Sigmoid colon (tissue), 7 donors: ENCODE results near the gene MXRA8. TPM values are rescaled to one million over a fixed set of nuclear protein-coding genes. Genes with fewer than 3 reads are reported as not detected.

Source experiments
- DNase-seq: peaks from one replicate; pipeline ENCODE4 v3.0.0-alpha.2; 2019
- H3K27ac ChIP-seq, 4 donors: fragments of 200-600 bp; sonication (generic); one replicate each; pipeline ENCODE4 v1.5.1; 2016 to 2019; ENCODE audit warnings: mild to moderate bottlenecking in 1 of 4
- H3K27me3 ChIP-seq, 3 donors: fragments of 200-600 bp; sonication (generic); one replicate each; pipeline ENCODE4 v1.5.1; 2019; ENCODE audit warnings: mild to moderate bottlenecking in 1 of 3
- H3K36me3 ChIP-seq, 4 donors: fragments of 200-600 bp; sonication (generic); one replicate each; pipeline ENCODE4 v1.5.1; 2016 to 2019
- H3K4me1 ChIP-seq, 4 donors: fragments of 200-600 bp; sonication (generic); one replicate each; pipeline ENCODE4 v1.5.1; 2017 to 2019
- H3K4me3 ChIP-seq, 4 donors: fragments of 200-600 bp; sonication (generic); one replicate each; pipeline ENCODE4 v1.5.1; 2017 to 2019; ENCODE audit warnings: mild to moderate bottlenecking in 2 of 4, moderate library complexity in 1 of 4
- H3K9me3 ChIP-seq, 4 donors: fragments of 200-600 bp in 3 of 4; sonication (generic) in 3 of 4; one replicate each; pipeline versions ENCODE4 v1.5.1 to v1.6.1; 2013 to 2019
- CTCF ChIP-seq, 4 experiments: fragments of 450-650 bp in 3 of 4; fragments of 200-600 bp in 1 of 4; IDR thresholded peaks; one replicate each; pipeline ENCODE4 v1.5.1; 2016 to 2019; ENCODE audit warnings: antibody characterized with exemption in 4 of 4, mild to moderate bottlenecking in 3 of 4, moderate library complexity in 2 of 4
- EP300 ChIP-seq, 4 donors: sonication (generic); formaldehyde crosslinking; IDR thresholded peaks; one replicate each; pipeline ENCODE4 v1.6.1; 2017; ENCODE audit warnings: antibody characterized with exemption in 4 of 4
- POLR2A ChIP-seq, 2 donors: fragments of 450-650 bp; IDR thresholded peaks; one replicate each; pipeline ENCODE4 v1.6.1; 2016; ENCODE audit warnings: antibody characterized with exemption in 2 of 2, mild to moderate bottlenecking in 2 of 2, moderate library complexity in 2 of 2
- POLR2AphosphoS5 ChIP-seq, 4 donors: sonication (generic); formaldehyde crosslinking; IDR thresholded peaks; one replicate each; pipeline ENCODE4 v1.6.1; 2017; ENCODE audit warnings: antibody characterized with exemption in 4 of 4
- WGBS, 2 donors: extraction: QIAGEN DNeasy Blood & Tissue Kit; methylation state at CpG; one replicate each; pipeline ENCODE4 v1.1.7; 2013; 5-methylcytosine and 5-hydroxymethylcytosine counted together
- intact Hi-C: fragments of 100-400 bp; cut with DNase I; formaldehyde crosslinking; loops from one replicate; pipeline ENCODE4 v1.15.1; 2023
- polyA plus RNA-seq, 3 donors: library from polyadenylated mRNA; stranded (reverse); fragments of 200-250 nt; gene quantifications; one replicate each; pipeline ENCODE4 v1.2.3, GENCODE V29; 2013
- total RNA-seq, 4 donors: library from RNA; depleted of rRNA; stranded (reverse); fragments of >200 nt; gene quantifications; one replicate each; pipeline ENCODE4 v1.1.0, GENCODE V29; 2016
- donor health status: healthy with polysubstance abuse.
- donor health status: Bipolar disorder and iron deficiency.
- donor health status: healthy.

Gene MXRA8
- total and polyA plus RNA-seq, 7 donors, result 2.8 to 234 (median 78.8) TPM

- Histone ChIP-seq H3K4me3 (no peak overlapping the region), H3K36me3 (peaks cover 16 to 64% (median 37%) of the 10 kb centered on the region in 4 donors), H3K27me3 (no peaks in the 10 kb centered on the region), H3K4me1 (peaks cover 0 to 12% (median 9%) of the 10 kb centered on the region in 4 donors), H3K9me3 (no peaks in the 10 kb centered on the region), H3K27ac (no peak overlapping the region)
- no peak for DNase-seq
- intact Hi-C loops, result no loop called here
- WGBS, 2 donors, result 82 to 90% methylated on average over 23 of the region's 23 CpGs
- no peak for TF ChIP-seq EP300 (IDR thresholded peaks at IDR 0.05)
- TF ChIP-seq POLR2A (IDR thresholded peaks at IDR 0.05), result no peak
- TF ChIP-seq CTCF (IDR thresholded peaks at IDR 0.05), result no peak
- TF ChIP-seq POLR2AphosphoS5 (IDR thresholded peaks at IDR 0.05), result no peak
These were observed 18.2 kb downstream of the MXRA8 start for GRCh38 chr1:1340185-1340584.

- no peaks in the 10 kb centered on the region for H3K27me3 ChIP-seq
- intact Hi-C loops, result no loop called here
- TF ChIP-seq POLR2AphosphoS5 (IDR thresholded peaks at IDR 0.05), result no peak
- TF ChIP-seq POLR2A (IDR thresholded peaks at IDR 0.05), result no peak
- TF ChIP-seq CTCF (IDR thresholded peaks at IDR 0.05), result no peak
- no peak for TF ChIP-seq EP300 (IDR thresholded peaks at IDR 0.05)
- H3K4me3 ChIP-seq, result no peak overlapping the region
- no peaks in the 10 kb centered on the region for H3K4me1 ChIP-seq
- H3K27ac ChIP-seq, result no peak overlapping the region
- H3K9me3 ChIP-seq, result no peaks in the 10 kb centered on the region
- no peak for DNase-seq
- peaks cover 16 to 64% (median 37%) of the 10 kb centered on the region in 4 donors for H3K36me3 ChIP-seq
- WGBS, 2 donors, result 95 to 96% methylated on average over 36 of the region's 36 CpGs
These were observed 20.1 kb downstream of the MXRA8 start for GRCh38 chr1:1338278-1338677.

GRCh38 chr1:1337793-1338147 lies 20.6 kb downstream of the MXRA8 start:
- peaks cover 16 to 64% (median 37%) of the 10 kb centered on the region in 4 donors for H3K36me3 ChIP-seq
- intact Hi-C loops, result no loop called here
- TF ChIP-seq POLR2A (IDR thresholded peaks at IDR 0.05) (no peak), CTCF (IDR thresholded peaks at IDR 0.05) (no peak), POLR2AphosphoS5 (IDR thresholded peaks at IDR 0.05) (no peak), EP300 (IDR thresholded peaks at IDR 0.05) (no peak)
- no peak overlapping the region for H3K4me3 ChIP-seq
- H3K27ac ChIP-seq, result no peak overlapping the region
- H3K27me3 ChIP-seq, result no peaks in the 10 kb centered on the region
- H3K4me1 ChIP-seq, result no peaks in the 10 kb centered on the region
- DNase-seq, result no peak
- no peaks in the 10 kb centered on the region for H3K9me3 ChIP-seq
- WGBS, 2 donors, result 42 to 82% methylated on average over 18 of the region's 18 CpGs

- Histone ChIP-seq H3K4me3 (no peak overlapping the region), H3K4me1 (no peaks in the 10 kb centered on the region), H3K27me3 (no peaks in the 10 kb centered on the region), H3K9me3 (no peaks in the 10 kb centered on the region), H3K27ac (no peak overlapping the region), H3K36me3 (peaks cover 16 to 63% (median 37%) of the 10 kb centered on the region in 4 donors)
- intact Hi-C loops, result no loop called here
- DNase-seq, result no peak
- 86 to 92% methylated on average over 32 of the region's 32 CpGs for WGBS, 2 donors
- TF ChIP-seq EP300 (IDR thresholded peaks at IDR 0.05) (no peak), POLR2AphosphoS5 (IDR thresholded peaks at IDR 0.05) (no peak), POLR2A (IDR thresholded peaks at IDR 0.05) (no peak), CTCF (IDR thresholded peaks at IDR 0.05) (no peak)
These were observed 21.2 kb downstream of the MXRA8 start for GRCh38 chr1:1336931-1337792.
